DOHH2 (cell line): ENCODE data around the gene TSPAN8.

Source experiments
- H3F3A ChIP-seq: fragments of 200-600 bp; sonication (generic), shearing (Covaris generic); 2 replicates; pipeline ENCODE4 v1.6.0; 2016; ENCODE audit warnings: antibody characterized with exemption, mild to moderate bottlenecking; ENCODE audit not compliant: control insufficient read depth, insufficient read depth
- H3K27ac ChIP-seq: fragments of 200-600 bp; sonication (generic); 2 replicates; pipeline ENCODE4 v1.5.1; 2014; ENCODE audit warnings: low read depth, mild to moderate bottlenecking, low read length, moderate library complexity
- H3K27me3 ChIP-seq: fragments of 200-600 bp; sonication (generic); 2 replicates; pipeline ENCODE4 v1.6.1; 2014; ENCODE audit warnings: mild to moderate bottlenecking, low read length, mixed read lengths; ENCODE audit not compliant: control insufficient read depth
- H3K36me3 ChIP-seq: fragments of 200-600 bp; sonication (generic); 2 replicates; pipeline ENCODE4 v1.6.1; 2014; ENCODE audit warnings: mild to moderate bottlenecking, low read length, moderate library complexity, mixed read lengths; ENCODE audit not compliant: control insufficient read depth
- H3K4me1 ChIP-seq: fragments of 200-600 bp; sonication (generic); 2 replicates; pipeline ENCODE4 v1.6.1; 2014; ENCODE audit warnings: mild to moderate bottlenecking, low read length, mixed read lengths; ENCODE audit not compliant: control insufficient read depth
- H3K4me2 ChIP-seq: fragments of 200-600 bp; sonication (generic); 2 replicates; pipeline ENCODE4 v1.6.0; 2014; ENCODE audit warnings: mild to moderate bottlenecking, low read length, moderate library complexity
- H3K4me3 ChIP-seq: fragments of 200-600 bp; sonication (generic); 2 replicates; pipeline ENCODE4 v1.5.1; 2014; ENCODE audit warnings: mild to moderate bottlenecking, low read length, mixed read lengths
- H3K79me2 ChIP-seq: fragments of 200-600 bp; sonication (generic); 2 replicates; pipeline ENCODE4 v1.6.1; 2014; ENCODE audit warnings: mild to moderate bottlenecking, low read length, mixed read lengths; ENCODE audit not compliant: control insufficient read depth
- H3K9me2 ChIP-seq: fragments of 200-600 bp; sonication (generic); replicated peaks from 2 replicates; pipeline ENCODE4 v1.6.1; 2014; ENCODE audit warnings: mild to moderate bottlenecking, low read length, mixed read lengths; ENCODE audit not compliant: control insufficient read depth
- H3K9me3 ChIP-seq: fragments of 200-600 bp; sonication (generic); 2 replicates; pipeline ENCODE4 v1.6.1; 2014; ENCODE audit warnings: antibody characterized with exemption, low read length, mixed read lengths; ENCODE audit not compliant: control insufficient read depth, insufficient read depth
- H4K20me1 ChIP-seq: fragments of 200-600 bp; sonication (generic); 2 replicates; pipeline ENCODE4 v1.6.0; 2014; ENCODE audit warnings: low read depth, mild to moderate bottlenecking, antibody characterized with exemption, low read length, moderate library complexity; ENCODE audit not compliant: control insufficient read depth, insufficient read depth
- EZH2phosphoT487 ChIP-seq: fragments of 200-600 bp; sonication (generic); IDR thresholded peaks from 2 replicates; pipeline ENCODE4 v1.6.1; 2017; ENCODE audit warnings: borderline replicate concordance, mild to moderate bottlenecking, antibody characterized with exemption, low read length, moderate library complexity, mixed read lengths
- TF ChIP-seq, protein P1 (sequence below): fragments of 200-600 bp; sonication (generic); IDR thresholded peaks from one replicate; pipeline ENCODE4 v1.5.1; 2014; ENCODE audit warnings: antibody characterized with exemption, mild to moderate bottlenecking, low read depth, low read length; ENCODE audit not compliant: poor library complexity, severe bottlenecking

Gene TSPAN8

DNA sequence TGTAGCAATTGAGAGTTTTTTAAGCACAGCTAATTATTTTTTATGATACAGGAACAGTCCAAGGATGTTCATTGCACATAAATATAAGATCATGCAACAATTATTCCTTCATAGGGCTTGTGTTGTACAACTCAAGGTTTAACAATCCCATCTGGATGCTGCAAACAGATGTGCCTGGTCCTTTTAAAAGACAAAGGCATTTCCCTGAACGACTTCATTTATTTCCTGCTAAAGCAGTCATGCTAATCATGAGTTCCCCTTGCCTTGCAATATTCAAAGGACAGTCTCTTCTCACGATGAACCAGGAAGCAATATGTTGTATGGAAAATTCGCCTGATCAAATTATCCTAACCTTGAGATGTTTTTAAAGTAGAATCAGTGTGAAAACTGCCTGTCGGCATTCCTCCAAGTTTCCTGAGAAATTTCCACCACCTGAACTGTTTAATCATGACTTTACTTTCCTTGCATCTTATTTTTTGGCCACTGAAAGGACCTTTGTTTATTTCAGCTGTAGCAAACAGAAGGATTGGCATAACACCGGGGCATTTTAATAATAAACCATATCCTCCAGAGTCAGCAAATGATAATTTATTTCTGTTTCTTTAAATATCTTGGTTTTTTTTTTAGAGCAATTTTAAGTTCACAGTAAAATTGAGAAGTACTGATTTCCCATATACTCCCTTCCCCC is 33.9 kb upstream of the TSPAN8 start:
- no peaks in the 10 kb centered on the region for H4K20me1 ChIP-seq
- no peak overlapping the region for H3K4me2 ChIP-seq
- no peaks in the 10 kb centered on the region for H3K4me1 ChIP-seq
- H3K9me3 ChIP-seq, result no peaks in the 10 kb centered on the region
- no peaks in the 10 kb centered on the region for H3K36me3 ChIP-seq
- H3F3A ChIP-seq, result no peaks in the 10 kb centered on the region
- no peak overlapping the region for H3K4me3 ChIP-seq
- no peak for TF ChIP-seq EZH2phosphoT487
- TF ChIP-seq, protein P1, sequence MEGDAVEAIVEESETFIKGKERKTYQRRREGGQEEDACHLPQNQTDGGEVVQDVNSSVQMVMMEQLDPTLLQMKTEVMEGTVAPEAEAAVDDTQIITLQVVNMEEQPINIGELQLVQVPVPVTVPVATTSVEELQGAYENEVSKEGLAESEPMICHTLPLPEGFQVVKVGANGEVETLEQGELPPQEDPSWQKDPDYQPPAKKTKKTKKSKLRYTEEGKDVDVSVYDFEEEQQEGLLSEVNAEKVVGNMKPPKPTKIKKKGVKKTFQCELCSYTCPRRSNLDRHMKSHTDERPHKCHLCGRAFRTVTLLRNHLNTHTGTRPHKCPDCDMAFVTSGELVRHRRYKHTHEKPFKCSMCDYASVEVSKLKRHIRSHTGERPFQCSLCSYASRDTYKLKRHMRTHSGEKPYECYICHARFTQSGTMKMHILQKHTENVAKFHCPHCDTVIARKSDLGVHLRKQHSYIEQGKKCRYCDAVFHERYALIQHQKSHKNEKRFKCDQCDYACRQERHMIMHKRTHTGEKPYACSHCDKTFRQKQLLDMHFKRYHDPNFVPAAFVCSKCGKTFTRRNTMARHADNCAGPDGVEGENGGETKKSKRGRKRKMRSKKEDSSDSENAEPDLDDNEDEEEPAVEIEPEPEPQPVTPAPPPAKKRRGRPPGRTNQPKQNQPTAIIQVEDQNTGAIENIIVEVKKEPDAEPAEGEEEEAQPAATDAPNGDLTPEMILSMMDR, result no peak
- no peaks in the 10 kb centered on the region for H3K79me2 ChIP-seq
- H3K9me2 ChIP-seq, result no peaks in the 10 kb centered on the region
- H3K27ac ChIP-seq, result no peak overlapping the region
- H3K27me3 ChIP-seq, result no peaks in the 10 kb centered on the region

DNA sequence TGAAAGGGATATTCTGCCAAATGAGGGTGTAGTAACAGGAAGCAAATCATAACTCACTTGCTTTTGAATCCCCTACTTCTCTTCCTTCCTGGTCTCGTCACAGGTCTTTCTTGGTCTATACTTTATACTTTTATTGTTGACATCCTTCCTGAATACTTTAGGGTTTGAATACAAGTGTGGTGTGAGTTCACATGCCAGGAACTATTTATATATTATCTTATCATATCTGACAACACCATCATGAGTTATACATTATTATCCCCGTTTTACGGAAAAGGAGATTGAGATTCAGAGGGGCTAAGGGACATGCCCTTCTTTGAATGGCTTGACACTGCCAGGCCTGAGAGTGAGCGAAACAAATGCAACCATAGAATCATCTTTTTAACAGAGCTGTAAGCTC is 33.0 kb upstream of the TSPAN8 start:
- Histone ChIP-seq H3K4me3 (no peak overlapping the region), H3K4me2 (no peak overlapping the region)
- TF ChIP-seq EZH2phosphoT487, result no peak
- TF ChIP-seq, protein P1, result no peak

DNA sequence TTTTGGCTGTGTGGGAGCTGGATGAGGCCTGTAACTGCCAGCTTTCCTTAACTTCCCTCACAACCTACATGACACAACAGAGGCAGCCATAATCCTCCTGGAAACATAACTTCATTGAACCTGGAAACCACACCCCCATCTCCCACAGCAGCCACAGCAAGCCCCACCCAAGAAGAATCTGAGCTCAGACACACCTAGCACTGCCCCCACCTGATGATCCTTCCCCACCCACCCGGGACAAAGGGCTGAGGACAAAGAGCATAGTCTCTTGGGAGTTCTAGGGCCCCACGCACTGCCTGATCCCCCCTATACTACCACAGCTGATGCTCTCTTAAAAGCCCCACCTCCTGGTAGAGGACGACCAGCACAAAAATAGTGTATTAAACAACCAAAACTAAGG is 29.6 kb upstream of the TSPAN8 start:
- Histone ChIP-seq H3K4me2 (no peak overlapping the region), H3K36me3 (no peaks in the 10 kb centered on the region), H3K27me3 (no peaks in the 10 kb centered on the region; the same call in 1 of the 2 replicates), H3K27ac (no peak overlapping the region), H4K20me1 (no peaks in the 10 kb centered on the region), H3K79me2 (no peaks in the 10 kb centered on the region), H3K4me1 (no peaks in the 10 kb centered on the region), H3F3A (no peaks in the 10 kb centered on the region), H3K9me3 (no peaks in the 10 kb centered on the region), H3K9me2 (no peaks in the 10 kb centered on the region), H3K4me3 (no peak overlapping the region)
- TF ChIP-seq, protein P1, result no peak
- TF ChIP-seq EZH2phosphoT487, result no peak

More for the DNA sequence above, 33.0 kb upstream of the TSPAN8 start:
- no peaks in the 10 kb centered on the region for H3F3A ChIP-seq
- no peaks in the 10 kb centered on the region for H3K36me3 ChIP-seq
- no peaks in the 10 kb centered on the region for H3K4me1 ChIP-seq
- H4K20me1 ChIP-seq, result no peaks in the 10 kb centered on the region
- no peak overlapping the region for H3K27ac ChIP-seq
- H3K79me2 ChIP-seq, result no peaks in the 10 kb centered on the region
- no peaks in the 10 kb centered on the region for H3K9me3 ChIP-seq
- no peaks in the 10 kb centered on the region for H3K9me2 ChIP-seq
- H3K27me3 ChIP-seq, result no peaks in the 10 kb centered on the region
